Measurements from ENCODE around the gene NMNAT1. TPM values are rescaled to one million over a fixed set of nuclear protein-coding genes. Genes with fewer than 3 reads are reported as not detected.

NMNAT1 gene
- total RNA-seq, 1 experiment from 2014 or later, result 8.6 TPM

- ATAC-seq (no peak), DNase-seq (ENCODE audit: low read depth, low spot score) (no peak)
- intact Hi-C loops (cut with micrococcal nuclease), result no loop called here
- Histone ChIP-seq H3K9me3 (ENCODE audit: control insufficient read depth in 1 of 2, insufficient read depth in 1 of 2, low read depth in 1 of 2, low read length in 2 of 2) (no peaks in the 10 kb centered on the region), H4K20me1 (ENCODE audit: insufficient read depth) (no peaks in the 10 kb centered on the region), H3K27me3 (ENCODE audit: insufficient read depth, low read length) (no peaks in the 10 kb centered on the region), H3K9ac (ENCODE audit: low read length) (peak overlapping the region; percentile 80), H3K27ac (ENCODE audit: low read depth, low read length) (0 out of 2 replicates have a peak overlapping the region, but pooled peaks have one; percentile 73), H3K4me1 (ENCODE audit: control insufficient read depth in 1 of 2, insufficient read depth in 2 of 2, low read length in 2 of 2) (peaks cover 10 to 26% of the 10 kb centered on the region in 2 experiments), H3K79me2 (ENCODE audit: insufficient read depth, low read length) (peaks cover 7% of the 10 kb centered on the region; the same call in 1 of the 2 replicates), H3K36me3 (ENCODE audit: control insufficient read depth in 1 of 2, insufficient read depth in 2 of 2, low read length in 2 of 2) (no peaks in the 10 kb centered on the region), H3K9me2 (ENCODE audit: insufficient read depth) (no peaks in the 10 kb centered on the region), H3K4me2 (ENCODE audit: low read length) (peak overlapping the region; percentile 89), H3K4me3 (replicated peaks in 1 of 2; ENCODE audit: low read depth in 1 of 2, low read length in 2 of 2) (peak overlapping the region; percentile 75 to 81), H2AFZ (ENCODE audit: low read depth, low read length, poor library complexity, severe bottlenecking) (no peak overlapping the region)
- RAD21 ChIA-PET (ENCODE audit: low non-redundant PET in 1 of 2, low total read pairs in 2 of 2, uncharacterized antibody in 2 of 2, unreplicated experiment in 2 of 2), result no interaction called here
- CTCF ChIA-PET, result no interaction called here
- TF ChIP-seq CTCF (IDR thresholded peaks at IDR 0.05 in 2 of 3, conservative IDR thresholded peaks at IDR 0.05 in 1 of 3; ENCODE audit: borderline replicate concordance in 1 of 3, insufficient read depth in 1 of 3, low read depth in 2 of 3, low read length in 2 of 3) (no peak), EZH2phosphoT487 (IDR thresholded peaks at IDR 0.05; ENCODE audit: borderline replicate concordance) (no peak), REST (IDR thresholded peaks at IDR 0.05; ENCODE audit: low read depth) (no peak), TCF7L2 (IDR thresholded peaks at IDR 0.05; ENCODE audit: borderline replicate concordance, extremely low read depth, insufficient read depth, insufficient read length) (no peak), FOSL1 (IDR thresholded peaks at IDR 0.05; ENCODE audit: low read depth) (no peak), CEBPB (IDR thresholded peaks at IDR 0.05; ENCODE audit: low read depth) (no peak), RAD21 (IDR thresholded peaks at IDR 0.05; ENCODE audit: low read depth) (no peak), ZFX (IDR thresholded peaks at IDR 0.05) (no peak), EZH2 (IDR thresholded peaks at IDR 0.05) (no peak), YY1 (IDR thresholded peaks at IDR 0.05; ENCODE audit: extremely low read depth, insufficient replicate concordance, low read depth, low read length) (no peak), ATF3 (IDR thresholded peaks at IDR 0.05) (no peak), ZNF274 (IDR thresholded peaks at IDR 0.05; ENCODE audit: low read depth, low read length) (no peak), POLR2A (IDR thresholded peaks at IDR 0.05; ENCODE audit: borderline replicate concordance, extremely low read depth, insufficient read depth, insufficient read length) (no peak), POLR2AphosphoS5 (IDR thresholded peaks at IDR 0.05; ENCODE audit: low read depth, low read length) (no peak), CBX3 (IDR thresholded peaks at IDR 0.05; ENCODE audit: low read depth) (no peak), SRF (IDR thresholded peaks at IDR 0.05; ENCODE audit: low read depth) (no peak), ELF1 (IDR thresholded peaks at IDR 0.05; ENCODE audit: borderline replicate concordance, low read depth) (no peak)
- POLR2A ChIA-PET, result no interaction called here
- TSS peak; percentile 50 for BruUV-seq (replicated peaks)
Measured at GRCh38 chr1:9908871-9909233, 34.4 kb upstream of the NMNAT1 start.

All from HCT116 (cell line).